Measurements from ENCODE around the gene CCRL2.
"Not testable (repeated sequence)": the region's sequence is repeated elsewhere in the genome, so short reads cannot be mapped to it uniquely, and the experiment has no call there.

- TF ChIP-seq LARP7 (IDR thresholded peaks at IDR 0.05); CTCF (IDR thresholded peaks at IDR 0.05 in 2 of 3, conservative IDR thresholded peaks at IDR 0.05 in 1 of 3; ENCODE audit: insufficient read depth in 2 of 3, low read depth in 1 of 3, low read length in 3 of 3); POU5F1 (IDR thresholded peaks at IDR 0.05; ENCODE audit: borderline replicate concordance, low read depth, low read length, partially characterized antibody): not testable (repeated sequence)
Observed at GRCh38 chr3:46391526-46391925, 15.5 kb upstream of the CCRL2 start.
